ENCODE measurements around the gene SYNGR3.
A peak's percentile ranks its signal among the peaks of the same experiment; 100 is the strongest.

SYNGR3 gene

GRCh38 chr16:1976951-1977874 is 12.6 kb upstream of the SYNGR3 start:
- DNase-seq (ENCODE audit: low read depth in 2 of 2), result no peak

- DNase-seq (ENCODE audit: low read depth in 2 of 2), result no peak
Observed at GRCh38 chr16:1977875-1978268, 11.9 kb upstream of the SYNGR3 start.

- no peak for DNase-seq (ENCODE audit: low read depth in 2 of 2)
Observed at GRCh38 chr16:1978476-1979120, 11.2 kb upstream of the SYNGR3 start.

- no peak for DNase-seq (ENCODE audit: low read depth in 2 of 2)
Observed at GRCh38 chr16:1979271-1980029, 10.3 kb upstream of the SYNGR3 start.

GRCh38 chr16:1980030-1980769 is 9.6 kb upstream of the SYNGR3 start:
- DNase-seq (ENCODE audit: low read depth in 2 of 2), result no peak

GRCh38 chr16:1980770-1981087 is 9.0 kb upstream of the SYNGR3 start:
- DNase-seq (ENCODE audit: low read depth in 2 of 2), result no peak

GRCh38 chr16:1981398-1981836 is 8.4 kb upstream of the SYNGR3 start, which contains the start of gene NOXO1:
Gene NOXO1 (minus strand): TSS chr16:1981469. CDS start chr16:1981179, 290 bp downstream.
- DNase-seq (ENCODE audit: low read depth in 2 of 2), result no peak

- no peak for DNase-seq (ENCODE audit: low read depth in 2 of 2)
Observed at GRCh38 chr16:1982013-1982433, 7.7 kb upstream of the SYNGR3 start.

GRCh38 chr16:1982991-1983543 is 6.7 kb upstream of the SYNGR3 start:
- no peak for DNase-seq (ENCODE audit: low read depth in 2 of 2)

- DNase-seq (ENCODE audit: low read depth in 2 of 2), result peak in 1 of 2 donors; percentile 58
Observed at GRCh38 chr16:1983544-1984346, 6.0 kb upstream of the SYNGR3 start, which contains the start of gene GFER. Gene GFER (plus strand): TSS chr16:1984193. CDS start chr16:1984219, 26 bp downstream.

- DNase-seq (ENCODE audit: low read depth in 2 of 2), result no peak
Observed at GRCh38 chr16:1984347-1985225, 5.2 kb upstream of the SYNGR3 start.

GRCh38 chr16:1985466-1986150 is 4.2 kb upstream of the SYNGR3 start:
- DNase-seq (ENCODE audit: low read depth in 2 of 2), result no peak

- no peak for DNase-seq (ENCODE audit: low read depth in 2 of 2)
Observed at GRCh38 chr16:1987198-1987597, 2.6 kb upstream of the SYNGR3 start.

GRCh38 chr16:1990101-1990350 is 256 bp downstream of the SYNGR3 start:
- DNase-seq (ENCODE audit: low read depth in 2 of 2), result no peak

GRCh38 chr16:1990351-1991134 is 773 bp downstream of the SYNGR3 start:
- no peak for DNase-seq (ENCODE audit: low read depth in 2 of 2)

GRCh38 chr16:1991135-1991551 is 1.4 kb downstream of the SYNGR3 start:
- no peak for DNase-seq (ENCODE audit: low read depth in 2 of 2)

- DNase-seq (ENCODE audit: low read depth in 2 of 2), result no peak
Observed at GRCh38 chr16:1991588-1991947, 1.8 kb downstream of the SYNGR3 start.

Measured in stimulated activated CD8-positive, alpha-beta memory T cell treated with anti-CD3 and anti-CD28 coated beads, Interleukin-15, amount 100 ng/mL, for 4 hours (primary cell).